SK-N-SH treated with all-trans-retinoic acid at 6 μM for 48 hours (cell line): ENCODE data around the gene PLEKHM3.

Experiments used
- ATAC-seq: fragments of 200-7000 bp; cut with Tn5 transposase; 3 replicates; pipeline ENCODE4 v1.9.1; 2020; ENCODE audit warnings: mild to moderate bottlenecking, moderate library complexity
- ESRRG ChIP-seq: fragments of 250-450 bp; sonication (Bioruptor Pico); IDR thresholded peaks from 2 replicates; pipeline ENCODE4 v1.6.1; 2021; ENCODE audit warnings: mild to moderate bottlenecking
- GLIS3 ChIP-seq: fragments of 250-450 bp; sonication (Bioruptor Pico); IDR thresholded peaks from 2 replicates; pipeline ENCODE4 v1.5.0; 2020; ENCODE audit warnings: mild to moderate bottlenecking, moderate library complexity
- ISL1 ChIP-seq: fragments of 250-450 bp; sonication (Bioruptor Pico); IDR thresholded peaks from 2 replicates; pipeline ENCODE4 v2.1.2; 2022; ENCODE audit warnings: mild to moderate bottlenecking, moderate library complexity
- OSR1 ChIP-seq: fragments of 250-450 bp; sonication (Bioruptor Pico); IDR thresholded peaks from 2 replicates; pipeline ENCODE4 v1.8.0; 2022; ENCODE audit warnings: moderate library complexity, mild to moderate bottlenecking, inconsistent platforms
- RARB ChIP-seq: fragments of 250-450 bp; sonication (Bioruptor Pico); IDR thresholded peaks from 2 replicates; pipeline ENCODE4 v1.8.0; 2021; ENCODE audit warnings: mild to moderate bottlenecking, moderate library complexity
- ZC3H10 ChIP-seq: fragments of 250-450 bp; sonication (Bioruptor Pico); IDR thresholded peaks from 2 replicates; pipeline ENCODE4 v1.5.1; 2021; ENCODE audit warnings: mild to moderate bottlenecking, moderate library complexity
- ZFP3 ChIP-seq: fragments of 250-450 bp; sonication (Bioruptor Pico); IDR thresholded peaks from 2 replicates; pipeline ENCODE4 v1.5.0; 2020; ENCODE audit warnings: mild to moderate bottlenecking, moderate library complexity
- ZFP30 ChIP-seq: fragments of 450-650 bp; formaldehyde crosslinking; IDR thresholded peaks from 2 replicates; pipeline ENCODE4 v1.5.0; 2022; ENCODE audit warnings: mild to moderate bottlenecking, moderate library complexity
- ZNF70 ChIP-seq: fragments of 450-650 bp; formaldehyde crosslinking; IDR thresholded peaks from 2 replicates; pipeline ENCODE4 v1.5.0; 2020; ENCODE audit warnings: mild to moderate bottlenecking, moderate library complexity
- ZNF8 ChIP-seq: fragments of 450-650 bp; formaldehyde crosslinking; IDR thresholded peaks from 2 replicates; pipeline ENCODE4 v1.5.0; 2020; ENCODE audit warnings: mild to moderate bottlenecking, moderate library complexity
- TF ChIP-seq, protein P1 (sequence below): fragments of 250-450 bp; sonication (Bioruptor Pico); IDR thresholded peaks from 2 replicates; pipeline ENCODE4 v1.5.0; 2020; ENCODE audit warnings: mild to moderate bottlenecking, moderate library complexity
- TF ChIP-seq, protein P2 (sequence below): fragments of 250-450 bp; sonication (Bioruptor Pico); IDR thresholded peaks from 2 replicates; pipeline ENCODE4 v1.8.0; 2021; ENCODE audit warnings: low read depth, mild to moderate bottlenecking, moderate library complexity, borderline replicate concordance
- TF ChIP-seq, protein P3 (sequence below): fragments of 250-450 bp; sonication (Bioruptor Pico); IDR thresholded peaks from 2 replicates; pipeline ENCODE4 v1.5.1; 2020; ENCODE audit warnings: low read depth, mild to moderate bottlenecking, moderate library complexity
- TF ChIP-seq, protein P4 (sequence below): fragments of 250-450 bp; sonication (Bioruptor Pico); IDR thresholded peaks from 2 replicates; pipeline ENCODE4 v1.8.0; 2020; ENCODE audit warnings: mild to moderate bottlenecking, moderate library complexity, borderline replicate concordance

The PLEKHM3 gene

DNA sequence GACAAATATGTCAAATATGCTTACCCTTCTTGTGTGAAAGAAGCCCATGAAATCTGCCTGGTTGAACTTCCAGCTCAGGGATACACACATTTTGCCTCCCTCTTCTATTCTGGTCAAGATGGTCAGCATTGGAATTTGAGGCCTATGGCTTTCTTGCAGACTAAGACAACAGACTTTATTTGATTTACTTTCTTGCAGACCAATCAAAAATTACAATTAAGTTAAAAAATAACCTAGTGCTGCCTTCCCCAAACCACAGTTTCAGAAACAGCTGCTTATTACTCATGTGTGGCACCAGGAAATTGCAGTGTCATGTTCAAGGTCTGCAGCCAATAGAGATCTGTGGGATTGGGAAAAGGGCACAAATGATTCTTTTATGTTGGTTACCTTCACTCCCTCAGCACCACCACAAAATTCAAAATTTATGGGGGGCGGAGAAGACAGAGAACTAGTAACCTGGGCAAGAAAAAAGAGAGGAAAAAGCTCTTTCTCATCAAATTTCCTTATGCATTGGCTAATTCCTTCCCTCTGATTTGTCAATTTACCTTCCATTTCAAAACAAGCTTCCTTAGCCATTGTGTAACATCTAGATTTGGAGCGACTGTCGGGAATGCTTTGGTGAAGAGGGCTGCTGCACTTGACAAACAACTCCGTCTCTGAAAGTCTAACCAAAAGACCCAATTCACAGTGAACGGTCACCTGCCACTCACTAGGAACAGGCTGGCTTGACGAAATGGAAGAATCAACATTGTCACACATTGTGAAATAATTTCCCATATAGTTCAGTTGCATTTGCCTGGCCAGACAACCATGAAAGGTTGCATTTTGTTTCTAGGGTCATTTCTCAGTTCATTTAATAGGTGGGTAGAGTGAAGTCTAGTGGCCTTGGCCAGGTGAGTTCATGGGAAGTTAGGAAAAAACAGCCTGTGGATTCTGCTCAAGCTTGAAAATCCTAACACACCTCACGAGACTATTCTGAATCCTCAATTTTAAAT is 155.2 kb downstream of the PLEKHM3 start:
- ATAC-seq, result peak; percentile 74
- TF ChIP-seq, protein P1, sequence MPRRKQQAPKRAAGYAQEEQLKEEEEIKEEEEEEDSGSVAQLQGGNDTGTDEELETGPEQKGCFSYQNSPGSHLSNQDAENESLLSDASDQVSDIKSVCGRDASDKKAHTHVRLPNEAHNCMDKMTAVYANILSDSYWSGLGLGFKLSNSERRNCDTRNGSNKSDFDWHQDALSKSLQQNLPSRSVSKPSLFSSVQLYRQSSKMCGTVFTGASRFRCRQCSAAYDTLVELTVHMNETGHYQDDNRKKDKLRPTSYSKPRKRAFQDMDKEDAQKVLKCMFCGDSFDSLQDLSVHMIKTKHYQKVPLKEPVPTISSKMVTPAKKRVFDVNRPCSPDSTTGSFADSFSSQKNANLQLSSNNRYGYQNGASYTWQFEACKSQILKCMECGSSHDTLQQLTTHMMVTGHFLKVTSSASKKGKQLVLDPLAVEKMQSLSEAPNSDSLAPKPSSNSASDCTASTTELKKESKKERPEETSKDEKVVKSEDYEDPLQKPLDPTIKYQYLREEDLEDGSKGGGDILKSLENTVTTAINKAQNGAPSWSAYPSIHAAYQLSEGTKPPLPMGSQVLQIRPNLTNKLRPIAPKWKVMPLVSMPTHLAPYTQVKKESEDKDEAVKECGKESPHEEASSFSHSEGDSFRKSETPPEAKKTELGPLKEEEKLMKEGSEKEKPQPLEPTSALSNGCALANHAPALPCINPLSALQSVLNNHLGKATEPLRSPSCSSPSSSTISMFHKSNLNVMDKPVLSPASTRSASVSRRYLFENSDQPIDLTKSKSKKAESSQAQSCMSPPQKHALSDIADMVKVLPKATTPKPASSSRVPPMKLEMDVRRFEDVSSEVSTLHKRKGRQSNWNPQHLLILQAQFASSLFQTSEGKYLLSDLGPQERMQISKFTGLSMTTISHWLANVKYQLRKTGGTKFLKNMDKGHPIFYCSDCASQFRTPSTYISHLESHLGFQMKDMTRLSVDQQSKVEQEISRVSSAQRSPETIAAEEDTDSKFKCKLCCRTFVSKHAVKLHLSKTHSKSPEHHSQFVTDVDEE (CRISPR knock-in tag), result no peak
- TF ChIP-seq ZFP3 (CRISPR knock-in tag) (no peak), ZNF8 (CRISPR knock-in tag) (no peak), GLIS3 (CRISPR knock-in tag) (no peak), OSR1 (CRISPR knock-in tag) (no peak), RARB (no peak), ZFP30 (CRISPR knock-in tag) (no peak), ISL1 (CRISPR knock-in tag) (no peak)
- TF ChIP-seq, protein P2, sequence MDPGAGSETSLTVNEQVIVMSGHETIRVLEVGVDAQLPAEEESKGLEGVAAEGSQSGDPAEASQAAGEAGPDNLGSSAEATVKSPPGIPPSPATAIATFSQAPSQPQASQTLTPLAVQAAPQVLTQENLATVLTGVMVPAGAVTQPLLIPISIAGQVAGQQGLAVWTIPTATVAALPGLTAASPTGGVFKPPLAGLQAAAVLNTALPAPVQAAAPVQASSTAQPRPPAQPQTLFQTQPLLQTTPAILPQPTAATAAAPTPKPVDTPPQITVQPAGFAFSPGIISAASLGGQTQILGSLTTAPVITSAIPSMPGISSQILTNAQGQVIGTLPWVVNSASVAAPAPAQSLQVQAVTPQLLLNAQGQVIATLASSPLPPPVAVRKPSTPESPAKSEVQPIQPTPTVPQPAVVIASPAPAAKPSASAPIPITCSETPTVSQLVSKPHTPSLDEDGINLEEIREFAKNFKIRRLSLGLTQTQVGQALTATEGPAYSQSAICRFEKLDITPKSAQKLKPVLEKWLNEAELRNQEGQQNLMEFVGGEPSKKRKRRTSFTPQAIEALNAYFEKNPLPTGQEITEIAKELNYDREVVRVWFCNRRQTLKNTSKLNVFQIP (CRISPR knock-in tag), result no peak
- TF ChIP-seq, protein P3, sequence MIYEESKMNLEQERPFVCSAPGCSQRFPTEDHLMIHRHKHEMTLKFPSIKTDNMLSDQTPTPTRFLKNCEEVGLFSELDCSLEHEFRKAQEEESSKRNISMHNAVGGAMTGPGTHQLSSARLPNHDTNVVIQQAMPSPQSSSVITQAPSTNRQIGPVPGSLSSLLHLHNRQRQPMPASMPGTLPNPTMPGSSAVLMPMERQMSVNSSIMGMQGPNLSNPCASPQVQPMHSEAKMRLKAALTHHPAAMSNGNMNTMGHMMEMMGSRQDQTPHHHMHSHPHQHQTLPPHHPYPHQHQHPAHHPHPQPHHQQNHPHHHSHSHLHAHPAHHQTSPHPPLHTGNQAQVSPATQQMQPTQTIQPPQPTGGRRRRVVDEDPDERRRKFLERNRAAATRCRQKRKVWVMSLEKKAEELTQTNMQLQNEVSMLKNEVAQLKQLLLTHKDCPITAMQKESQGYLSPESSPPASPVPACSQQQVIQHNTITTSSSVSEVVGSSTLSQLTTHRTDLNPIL (CRISPR knock-in tag), result no peak

DNA sequence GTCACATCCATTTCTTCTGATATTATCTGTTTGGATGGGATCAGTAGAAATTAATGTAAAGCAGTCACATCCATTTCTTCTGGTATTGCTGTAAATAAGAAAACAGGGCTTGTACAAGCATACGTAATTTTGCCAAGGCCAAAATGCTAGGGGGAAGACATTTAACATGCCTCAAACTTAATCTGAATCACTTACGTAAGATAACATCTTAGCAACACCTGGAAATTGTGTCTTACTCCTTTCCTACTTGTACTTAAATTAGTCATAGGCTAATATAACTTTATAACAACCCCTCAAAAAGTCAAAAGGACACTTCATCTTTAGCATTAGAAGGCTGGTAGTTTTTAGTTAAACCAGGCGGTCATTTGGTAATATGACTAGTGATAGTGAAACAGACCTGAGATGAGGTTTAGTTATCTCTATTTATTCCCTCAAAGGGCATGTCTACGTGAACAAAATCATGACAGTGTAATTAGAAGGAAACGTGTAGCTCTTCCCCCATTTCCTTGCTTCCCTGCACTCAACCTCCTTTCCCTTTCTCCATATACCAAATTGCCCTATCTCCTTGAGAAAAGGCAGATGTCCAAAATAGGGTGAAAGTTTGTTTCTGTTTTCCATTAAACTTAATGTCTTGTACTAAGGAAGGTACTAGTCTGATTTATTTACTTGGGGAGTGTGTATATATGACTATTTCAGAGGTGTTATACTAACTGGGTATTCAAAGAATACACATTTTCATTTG is 156.3 kb downstream of the PLEKHM3 start:
- TF ChIP-seq, protein P4, sequence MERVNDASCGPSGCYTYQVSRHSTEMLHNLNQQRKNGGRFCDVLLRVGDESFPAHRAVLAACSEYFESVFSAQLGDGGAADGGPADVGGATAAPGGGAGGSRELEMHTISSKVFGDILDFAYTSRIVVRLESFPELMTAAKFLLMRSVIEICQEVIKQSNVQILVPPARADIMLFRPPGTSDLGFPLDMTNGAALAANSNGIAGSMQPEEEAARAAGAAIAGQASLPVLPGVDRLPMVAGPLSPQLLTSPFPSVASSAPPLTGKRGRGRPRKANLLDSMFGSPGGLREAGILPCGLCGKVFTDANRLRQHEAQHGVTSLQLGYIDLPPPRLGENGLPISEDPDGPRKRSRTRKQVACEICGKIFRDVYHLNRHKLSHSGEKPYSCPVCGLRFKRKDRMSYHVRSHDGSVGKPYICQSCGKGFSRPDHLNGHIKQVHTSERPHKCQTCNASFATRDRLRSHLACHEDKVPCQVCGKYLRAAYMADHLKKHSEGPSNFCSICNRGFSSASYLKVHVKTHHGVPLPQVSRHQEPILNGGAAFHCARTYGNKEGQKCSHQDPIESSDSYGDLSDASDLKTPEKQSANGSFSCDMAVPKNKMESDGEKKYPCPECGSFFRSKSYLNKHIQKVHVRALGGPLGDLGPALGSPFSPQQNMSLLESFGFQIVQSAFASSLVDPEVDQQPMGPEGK (CRISPR knock-in tag), result no peak
- TF ChIP-seq ZNF70, result peak; percentile 55; the same call in 1 of the 2 replicates
- no peak; the same call in 2 of the 3 replicates for ATAC-seq

DNA sequence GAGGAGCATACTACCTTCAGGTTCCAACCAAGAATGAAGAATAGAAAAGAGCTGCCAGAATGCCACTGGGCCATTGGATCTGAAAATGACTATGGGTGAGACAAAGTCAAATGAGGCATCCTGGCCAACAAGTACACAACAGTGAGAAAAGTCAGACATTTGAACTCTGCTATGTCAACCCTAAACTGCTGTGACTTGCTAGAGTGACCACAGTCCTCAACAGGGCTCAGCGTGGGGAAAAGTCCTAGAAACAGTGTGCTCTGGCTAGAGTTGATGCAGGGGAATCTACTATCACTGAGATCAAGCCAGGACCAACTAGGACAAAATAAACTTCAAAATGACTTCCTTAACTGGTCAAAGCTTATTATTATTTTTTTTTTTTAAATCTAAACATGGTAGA is 157.4 kb downstream of the PLEKHM3 start:
- no peak for TF ChIP-seq ISL1 (CRISPR knock-in tag)
- TF ChIP-seq ZNF8 (CRISPR knock-in tag), result no peak
- TF ChIP-seq, protein P1 (CRISPR knock-in tag), result no peak
- TF ChIP-seq, all 23 proteins: peak for 0
- ATAC-seq, result no peak

DNA sequence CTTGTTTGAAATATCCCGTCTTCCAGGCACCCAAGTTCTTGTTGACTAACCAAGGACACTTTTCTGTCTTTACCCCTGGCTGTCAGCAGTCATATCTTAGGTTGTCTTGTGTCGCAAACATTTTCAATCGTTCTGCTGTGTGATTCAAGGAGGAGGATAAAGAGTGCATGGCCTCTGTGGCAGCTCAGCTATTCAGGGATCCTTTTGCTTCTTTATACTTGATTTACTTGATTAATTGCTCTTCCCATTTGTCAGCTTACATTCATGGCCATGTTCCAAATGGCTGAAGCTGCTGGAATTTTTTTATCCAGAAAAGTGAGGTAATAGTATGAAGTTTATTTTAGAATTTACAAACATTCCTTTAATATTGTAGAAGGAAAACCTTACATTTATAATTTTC is 158.3 kb downstream of the PLEKHM3 start:
- no peak for ATAC-seq
- TF ChIP-seq ZC3H10 (no peak), ZFP3 (CRISPR knock-in tag) (no peak), ESRRG (no peak)
- TF ChIP-seq, protein P1 (CRISPR knock-in tag), result no peak
- TF ChIP-seq, protein P3 (CRISPR knock-in tag), result no peak
